ENCODE measurements around the gene NBEAL2. TPM values are rescaled to one million over a fixed set of nuclear protein-coding genes. Genes with fewer than 3 reads are reported as not detected.
"Not testable (repeated sequence)": the region's sequence is repeated elsewhere in the genome, so short reads cannot be mapped to it uniquely, and the experiment has no call there.

The NBEAL2 gene
- total and polyA plus RNA-seq, 4 donors = 6.3 to 55.8 (median 36.0) TPM

GRCh38 chr3:47026432-47026831 lies 47.0 kb downstream of the NBEAL2 start:
- H3K27ac ChIP-seq (ENCODE audit: low read depth in 1 of 2, low read length in 2 of 2); H3K36me3 ChIP-seq (ENCODE audit: control insufficient read depth in 1 of 2, insufficient read depth in 2 of 2, low read length in 1 of 2); DNase-seq; H3K27me3 ChIP-seq (ENCODE audit: control insufficient read depth in 1 of 2, insufficient read depth in 2 of 2, low read length in 1 of 2); H3K4me1 ChIP-seq (ENCODE audit: control insufficient read depth in 1 of 2, insufficient read depth in 2 of 2, low read length in 2 of 2); intact Hi-C loops (cut with DNase I); ATAC-seq (ENCODE audit: low FRiP score); H3K4me3 ChIP-seq (ENCODE audit: low read length in 2 of 2); H3K9me3 ChIP-seq (ENCODE audit: control insufficient read depth, low read length): not testable (repeated sequence)
- 98 to 100% methylated on average over 1 of the region's 1 CpG for WGBS, 2 donors

GRCh38 chr3:47028146-47028545 lies 48.7 kb downstream of the NBEAL2 start:
- no peaks in the 10 kb centered on the region for H3K27me3 ChIP-seq (ENCODE audit: control insufficient read depth in 1 of 2, insufficient read depth in 2 of 2, low read length in 1 of 2)
- no peaks in the 10 kb centered on the region for H3K36me3 ChIP-seq (ENCODE audit: control insufficient read depth in 1 of 2, insufficient read depth in 2 of 2, low read length in 1 of 2)
- H3K4me3 ChIP-seq (ENCODE audit: low read length in 2 of 2) = no peak overlapping the region
- DNase-seq = no peak
- ATAC-seq (ENCODE audit: low FRiP score) = no peak
- H3K27ac ChIP-seq (ENCODE audit: low read depth in 1 of 2, low read length in 2 of 2) = no peak overlapping the region
- no peaks in the 10 kb centered on the region for H3K4me1 ChIP-seq (ENCODE audit: control insufficient read depth in 1 of 2, insufficient read depth in 2 of 2, low read length in 2 of 2)
- intact Hi-C loops (cut with DNase I) = no loop called here
- WGBS, 2 donors = 52 to 57% methylated on average over 3 of the region's 3 CpGs
- H3K9me3 ChIP-seq (ENCODE audit: control insufficient read depth, low read length) = no peaks in the 10 kb centered on the region

- no peak overlapping the region for H3K4me3 ChIP-seq (ENCODE audit: low read length in 2 of 2)
- intact Hi-C loops (cut with DNase I) = no loop called here
- DNase-seq = no peak
- H3K36me3 ChIP-seq (ENCODE audit: control insufficient read depth in 1 of 2, insufficient read depth in 2 of 2, low read length in 1 of 2) = no peaks in the 10 kb centered on the region
- no peak overlapping the region for H3K27ac ChIP-seq (ENCODE audit: low read depth in 1 of 2, low read length in 2 of 2)
- H3K27me3 ChIP-seq (ENCODE audit: control insufficient read depth in 1 of 2, insufficient read depth in 2 of 2, low read length in 1 of 2) = no peaks in the 10 kb centered on the region
- WGBS, 2 donors = 97 to 100% methylated on average over 1 of the region's 1 CpG
- ATAC-seq (ENCODE audit: low FRiP score) = no peak
- H3K4me1 ChIP-seq (ENCODE audit: control insufficient read depth in 1 of 2, insufficient read depth in 2 of 2, low read length in 2 of 2) = no peaks in the 10 kb centered on the region
- H3K9me3 ChIP-seq (ENCODE audit: control insufficient read depth, low read length) = no peaks in the 10 kb centered on the region
Measured at GRCh38 chr3:47028667-47029066, 49.2 kb downstream of the NBEAL2 start.

- H3K9me3 ChIP-seq (ENCODE audit: control insufficient read depth, low read length); DNase-seq; H3K4me1 ChIP-seq (ENCODE audit: control insufficient read depth in 1 of 2, insufficient read depth in 2 of 2, low read length in 2 of 2); intact Hi-C loops (cut with DNase I); H3K36me3 ChIP-seq (ENCODE audit: control insufficient read depth in 1 of 2, insufficient read depth in 2 of 2, low read length in 1 of 2); H3K27me3 ChIP-seq (ENCODE audit: control insufficient read depth in 1 of 2, insufficient read depth in 2 of 2, low read length in 1 of 2); H3K27ac ChIP-seq (ENCODE audit: low read depth in 1 of 2, low read length in 2 of 2); H3K4me3 ChIP-seq (ENCODE audit: low read length in 2 of 2); ATAC-seq (ENCODE audit: low FRiP score): not testable (repeated sequence)
- 91 to 92% methylated on average over 4 of the region's 4 CpGs for WGBS, 2 donors
Measured at GRCh38 chr3:47031041-47031440, 51.6 kb downstream of the NBEAL2 start.

- WGBS, 2 donors = 54 to 56% methylated on average over 2 of the region's 2 CpGs
- intact Hi-C loops (cut with DNase I) = no loop called here
- no peak for ATAC-seq (ENCODE audit: low FRiP score)
Measured at GRCh38 chr3:47034868-47035489, 55.5 kb downstream of the NBEAL2 start.

GRCh38 chr3:47035645-47036044 lies 56.2 kb downstream of the NBEAL2 start:
- intact Hi-C loops (cut with DNase I) = no loop called here
- peak overlapping the region in 1 of 2 donors; percentile 28 for H3K27ac ChIP-seq (ENCODE audit: low read depth in 1 of 2, low read length in 2 of 2)
- no peak overlapping the region for H3K4me3 ChIP-seq (ENCODE audit: low read length in 2 of 2)
- no peaks in the 10 kb centered on the region for H3K9me3 ChIP-seq (ENCODE audit: control insufficient read depth, low read length)
- H3K27me3 ChIP-seq (ENCODE audit: control insufficient read depth in 1 of 2, insufficient read depth in 2 of 2, low read length in 1 of 2) = no peaks in the 10 kb centered on the region
- H3K4me1 ChIP-seq (ENCODE audit: control insufficient read depth in 1 of 2, insufficient read depth in 2 of 2, low read length in 2 of 2) = no peaks in the 10 kb centered on the region
- ATAC-seq (ENCODE audit: low FRiP score) (no peak), DNase-seq (no peak)
- H3K36me3 ChIP-seq (ENCODE audit: control insufficient read depth in 1 of 2, insufficient read depth in 2 of 2, low read length in 1 of 2) = peaks cover 3 to 9% of the 10 kb centered on the region in 2 donors
- WGBS, 2 donors = 13 to 27% methylated on average over 2 of the region's 2 CpGs

More at GRCh38 chr3:47034868-47035489, 55.5 kb downstream of the NBEAL2 start:
- no peak for DNase-seq
- Histone ChIP-seq H3K27me3 (ENCODE audit: control insufficient read depth in 1 of 2, insufficient read depth in 2 of 2, low read length in 1 of 2) (no peaks in the 10 kb centered on the region), H3K27ac (ENCODE audit: low read depth in 1 of 2, low read length in 2 of 2) (no peak overlapping the region), H3K4me3 (ENCODE audit: low read length in 2 of 2) (no peak overlapping the region), H3K4me1 (ENCODE audit: control insufficient read depth in 1 of 2, insufficient read depth in 2 of 2, low read length in 2 of 2) (no peaks in the 10 kb centered on the region), H3K9me3 (ENCODE audit: control insufficient read depth, low read length) (no peaks in the 10 kb centered on the region), H3K36me3 (ENCODE audit: control insufficient read depth in 1 of 2, insufficient read depth in 2 of 2, low read length in 1 of 2) (peaks cover 3 to 8% of the 10 kb centered on the region in 2 donors)

- H3K27me3 ChIP-seq (ENCODE audit: control insufficient read depth in 1 of 2, insufficient read depth in 2 of 2, low read length in 1 of 2) = no peaks in the 10 kb centered on the region
- no peak for DNase-seq
- no peaks in the 10 kb centered on the region for H3K9me3 ChIP-seq (ENCODE audit: control insufficient read depth, low read length)
- ATAC-seq (ENCODE audit: low FRiP score) = no peak
- WGBS, 2 donors = 57 to 62% methylated on average over 3 of the region's 3 CpGs
- no peaks in the 10 kb centered on the region for H3K4me1 ChIP-seq (ENCODE audit: control insufficient read depth in 1 of 2, insufficient read depth in 2 of 2, low read length in 2 of 2)
- H3K4me3 ChIP-seq (ENCODE audit: low read length in 2 of 2) = no peak overlapping the region
- intact Hi-C loops (cut with DNase I) = no loop called here
- peaks cover 3 to 9% of the 10 kb centered on the region in 2 donors for H3K36me3 ChIP-seq (ENCODE audit: control insufficient read depth in 1 of 2, insufficient read depth in 2 of 2, low read length in 1 of 2)
- no peak overlapping the region for H3K27ac ChIP-seq (ENCODE audit: low read depth in 1 of 2, low read length in 2 of 2)
Measured at GRCh38 chr3:47036145-47036544, 56.7 kb downstream of the NBEAL2 start.

GRCh38 chr3:47037302-47037701 lies 57.8 kb downstream of the NBEAL2 start:
- WGBS, 2 donors = 77 to 78% methylated on average over 5 to 6 of the region's 6 CpGs

GRCh38 chr3:47041114-47041513 lies 61.6 kb downstream of the NBEAL2 start:
- no peak overlapping the region for H3K4me3 ChIP-seq (ENCODE audit: low read length in 2 of 2)
- ATAC-seq (ENCODE audit: low FRiP score) (no peak), DNase-seq (no peak)
- H3K4me1 ChIP-seq (ENCODE audit: control insufficient read depth in 1 of 2, insufficient read depth in 2 of 2, low read length in 2 of 2) = no peaks in the 10 kb centered on the region
- peaks cover 5 to 7% of the 10 kb centered on the region in 2 donors for H3K36me3 ChIP-seq (ENCODE audit: control insufficient read depth in 1 of 2, insufficient read depth in 2 of 2, low read length in 1 of 2)
- 94 to 97% methylated on average over 3 of the region's 3 CpGs for WGBS, 2 donors
- H3K27ac ChIP-seq (ENCODE audit: low read depth in 1 of 2, low read length in 2 of 2) = no peak overlapping the region
- H3K9me3 ChIP-seq (ENCODE audit: control insufficient read depth, low read length) = no peaks in the 10 kb centered on the region
- H3K27me3 ChIP-seq (ENCODE audit: control insufficient read depth in 1 of 2, insufficient read depth in 2 of 2, low read length in 1 of 2) = no peaks in the 10 kb centered on the region
- intact Hi-C loops (cut with DNase I) = no loop called here

More at GRCh38 chr3:47037302-47037701, 57.8 kb downstream of the NBEAL2 start:
- H3K4me1 ChIP-seq (ENCODE audit: control insufficient read depth in 1 of 2, insufficient read depth in 2 of 2, low read length in 2 of 2); intact Hi-C loops (cut with DNase I); H3K27me3 ChIP-seq (ENCODE audit: control insufficient read depth in 1 of 2, insufficient read depth in 2 of 2, low read length in 1 of 2); H3K36me3 ChIP-seq (ENCODE audit: control insufficient read depth in 1 of 2, insufficient read depth in 2 of 2, low read length in 1 of 2); ATAC-seq (ENCODE audit: low FRiP score); H3K27ac ChIP-seq (ENCODE audit: low read depth in 1 of 2, low read length in 2 of 2); DNase-seq; H3K4me3 ChIP-seq (ENCODE audit: low read length in 2 of 2); H3K9me3 ChIP-seq (ENCODE audit: control insufficient read depth, low read length): not testable (repeated sequence)
